GM19240 (cell line): ENCODE results near the gene EYS.
"Not testable (repeated sequence)": the region's sequence is repeated elsewhere in the genome, so short reads cannot be mapped to it uniquely, and the experiment has no call there.

Source experiments
- DNase-seq: peaks from one replicate; pipeline ENCODE4 v3.0.0; 2011; ENCODE audit warnings: low spot score; ENCODE audit not compliant: insufficient read length

The EYS gene

GRCh38 chr6:63999613-64000012 is 1707.4 kb downstream of the EYS start:
- DNase-seq: no peak

DNA sequence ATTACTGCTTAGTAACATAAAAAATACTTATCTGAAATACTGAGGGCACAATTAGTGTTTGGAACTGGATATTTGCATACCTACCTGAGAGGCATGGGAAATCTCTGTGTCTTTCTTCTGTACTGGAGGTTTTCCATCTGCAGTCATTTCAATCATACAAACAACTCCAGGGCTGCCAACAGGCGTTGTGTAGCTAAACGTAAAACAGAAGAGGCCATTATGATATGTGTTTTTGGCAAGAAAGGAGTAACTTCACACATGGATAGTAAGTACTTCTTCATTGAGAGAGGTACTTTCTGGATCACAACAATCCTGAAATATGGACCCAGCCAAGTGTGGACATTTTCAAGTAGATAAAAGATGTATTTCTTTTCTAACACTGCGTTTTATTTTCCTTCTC is 1708.0 kb downstream of the EYS start:
- no peak for DNase-seq

- DNase-seq: no peak
Observed at GRCh38 chr6:63997734-63998133, 1709.3 kb downstream of the EYS start.

- no peak for DNase-seq
Observed at GRCh38 chr6:63997221-63997620, 1709.8 kb downstream of the EYS start.

DNA sequence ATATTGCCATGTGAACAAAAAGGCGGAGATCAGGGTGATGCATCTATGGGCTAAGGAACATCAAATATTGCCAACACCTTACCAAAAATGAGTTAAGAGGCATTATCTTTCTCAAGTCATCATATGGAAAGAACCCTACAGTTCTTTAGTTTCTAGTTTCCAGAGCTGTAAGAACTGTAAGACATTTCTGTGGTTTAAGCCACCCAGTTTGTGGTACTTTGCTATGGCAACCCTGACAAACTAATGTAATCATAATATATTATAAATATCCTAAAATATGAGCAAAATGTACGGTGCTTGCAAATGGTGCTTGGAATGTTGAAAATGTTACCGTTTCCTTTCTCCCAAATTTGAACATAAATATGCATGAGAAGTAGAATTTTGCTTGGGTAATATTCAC is 1721.8 kb downstream of the EYS start:
- DNase-seq: no peak

DNA sequence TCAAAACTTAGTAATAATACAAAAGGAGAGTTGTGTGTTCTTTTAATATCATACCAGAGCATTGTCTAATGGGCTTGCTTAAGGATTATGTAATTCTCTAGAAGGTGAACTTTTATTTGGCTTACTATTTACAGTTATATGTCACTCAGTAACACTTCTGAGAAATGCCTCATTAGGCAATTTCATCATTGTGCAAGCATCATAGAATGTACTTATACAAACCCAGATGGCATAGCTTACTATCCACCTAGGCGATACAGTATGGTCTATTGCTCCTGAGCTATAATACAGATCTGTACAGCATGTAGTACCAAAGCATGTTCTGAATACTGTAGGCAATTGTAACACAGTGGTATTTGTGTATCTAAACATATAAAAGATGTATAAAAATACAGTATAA is 1731.3 kb downstream of the EYS start:
- DNase-seq: no peak

- DNase-seq: no peak
Observed at GRCh38 chr6:63968650-63969049, 1738.4 kb downstream of the EYS start.

GRCh38 chr6:63964366-63964765 is 1742.7 kb downstream of the EYS start:
- no peak for DNase-seq

DNA sequence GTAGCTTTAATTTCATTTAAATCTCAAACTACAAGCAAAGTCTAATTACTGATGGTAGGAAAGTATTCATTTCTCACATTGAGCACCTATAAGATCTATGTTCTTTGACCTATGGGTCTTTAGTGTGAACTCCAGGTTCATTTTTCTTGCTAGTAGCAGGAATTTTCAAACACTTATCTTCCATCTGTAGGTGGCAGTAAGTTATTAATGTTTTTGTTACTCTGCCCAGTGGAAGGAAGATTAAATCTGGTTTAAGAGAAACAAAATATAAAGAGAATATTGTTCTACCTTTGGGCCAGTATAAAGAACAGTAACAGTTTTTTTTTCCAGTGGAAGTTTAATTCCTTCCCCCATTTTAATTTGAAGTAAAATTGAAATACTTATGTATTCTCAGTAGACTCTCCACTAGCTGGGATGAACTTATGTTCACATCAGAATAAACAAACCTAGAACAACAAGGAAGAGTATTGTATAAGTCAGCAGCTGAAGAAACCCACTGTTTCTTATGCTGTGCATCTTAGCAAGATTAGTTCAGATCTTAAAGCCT is 1743.2 kb downstream of the EYS start:
- DNase-seq: no peak

GRCh38 chr6:63953336-63954021 is 1753.5 kb downstream of the EYS start:
- DNase-seq: not testable (repeated sequence)

DNA sequence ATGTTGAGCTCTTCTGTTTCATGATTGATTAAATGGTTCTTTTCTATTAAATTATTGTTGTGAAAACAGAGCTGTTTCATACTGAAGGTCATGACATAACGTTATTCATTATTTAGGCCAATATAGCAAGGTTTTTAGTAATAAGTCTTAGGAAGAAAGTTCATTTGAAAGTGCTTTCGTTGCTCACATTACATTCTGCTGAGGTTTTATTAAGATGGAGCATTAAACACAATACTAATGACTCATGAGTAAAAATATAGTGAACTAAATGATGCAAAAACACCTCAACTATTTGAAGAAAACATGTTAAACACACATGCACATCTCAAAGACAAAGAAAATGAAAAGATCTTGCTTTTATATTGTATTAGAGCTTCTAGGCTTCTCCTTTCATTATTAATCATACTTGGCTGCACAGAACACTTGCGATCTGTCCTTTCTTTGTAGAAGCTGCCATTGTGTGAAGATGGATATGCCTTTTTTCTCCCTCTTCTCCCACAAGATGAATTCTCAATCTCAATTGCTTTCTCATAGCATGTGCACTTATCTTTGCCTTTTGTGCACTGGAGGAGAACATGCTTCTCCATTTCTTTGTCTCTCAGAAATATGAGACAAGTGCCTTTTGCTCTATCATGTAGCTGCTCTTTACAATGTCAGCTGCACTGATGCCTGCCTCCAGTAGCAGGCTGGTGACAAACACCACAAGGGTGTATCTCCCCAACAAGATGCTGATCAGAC is 1759.1 kb downstream of the EYS start:
- no peak for DNase-seq

- DNase-seq: no peak
Observed at GRCh38 chr6:63945987-63946386, 1761.0 kb downstream of the EYS start.

DNA sequence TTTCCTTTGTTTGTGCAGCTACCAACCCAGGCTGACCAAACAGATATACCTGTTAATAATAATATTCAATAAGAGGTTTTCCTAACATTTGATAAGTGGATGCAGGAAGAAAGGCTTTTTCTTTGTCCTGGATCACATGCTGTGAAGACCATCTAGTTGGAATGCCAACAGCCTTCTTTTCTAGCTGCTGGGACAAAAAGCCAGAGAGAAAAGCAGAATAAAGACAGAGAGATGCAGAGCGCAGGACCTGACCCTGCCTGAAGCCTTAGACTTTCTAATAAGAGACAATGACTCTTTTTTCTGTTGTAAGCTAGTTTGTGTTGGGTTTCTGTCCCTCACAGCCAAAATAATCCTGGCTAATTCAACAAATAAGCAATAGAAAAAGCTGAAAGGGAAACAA is 1763.2 kb downstream of the EYS start:
- DNase-seq: no peak

GRCh38 chr6:63941747-63942470 is 1765.1 kb downstream of the EYS start:
- no peak for DNase-seq

GRCh38 chr6:63940056-63940455 is 1767.0 kb downstream of the EYS start:
- no peak for DNase-seq

GRCh38 chr6:63936399-63936798 is 1770.6 kb downstream of the EYS start:
- DNase-seq: no peak

DNA sequence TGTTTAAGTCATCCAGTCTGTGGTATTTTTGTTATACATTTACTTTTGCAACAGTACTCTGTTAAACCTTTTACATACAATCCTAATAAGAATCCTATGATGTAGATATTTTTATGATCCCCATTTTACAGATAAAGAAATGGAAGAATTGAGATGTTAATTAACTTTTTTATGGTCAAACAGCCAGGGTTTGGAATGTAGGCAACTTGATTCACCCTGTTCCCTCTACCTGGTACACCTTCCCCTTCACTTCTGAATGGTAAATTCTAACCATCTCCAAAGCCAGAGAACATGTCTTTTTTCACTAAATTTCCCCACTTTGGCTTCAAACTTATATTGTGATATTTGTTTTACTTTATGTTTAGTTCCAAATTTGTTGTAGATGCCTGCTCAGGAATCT is 1771.3 kb downstream of the EYS start:
- DNase-seq: no peak

GRCh38 chr6:63933948-63934347 is 1773.1 kb downstream of the EYS start:
- not testable (repeated sequence) for DNase-seq

GRCh38 chr6:63930848-63931247 is 1776.2 kb downstream of the EYS start:
- DNase-seq: no peak

- DNase-seq: no peak
Observed at GRCh38 chr6:63929111-63929510, 1777.9 kb downstream of the EYS start.

DNA sequence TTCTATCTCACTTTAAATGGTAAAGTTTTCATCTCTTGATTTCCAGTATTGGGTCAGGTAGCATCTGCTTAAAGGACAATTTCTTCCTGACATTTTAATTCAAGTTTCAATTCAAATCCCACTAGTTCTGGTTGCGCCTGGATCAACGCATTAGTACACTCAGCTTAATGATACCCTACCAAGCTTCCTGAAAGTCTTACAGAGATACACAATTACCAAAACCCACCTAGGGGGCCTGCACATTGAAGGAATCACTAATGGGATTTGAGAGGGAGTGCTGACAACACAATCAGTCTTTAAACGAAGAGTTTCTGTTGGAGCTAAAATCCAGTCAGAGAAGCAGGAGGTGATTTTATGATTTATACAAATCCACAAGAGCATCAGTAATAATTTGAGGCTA is 1778.4 kb downstream of the EYS start:
- DNase-seq: no peak
